Ovary (tissue), 3 donors: ENCODE data around the gene LCN6.

Experiments
- EP300 ChIP-seq: sonication (generic); formaldehyde crosslinking; IDR thresholded peaks from one replicate; pipeline ENCODE4 v1.6.1; 2017; ENCODE audit warnings: antibody characterized with exemption
- TF ChIP-seq, protein P1 (sequence below), 3 donors: fragments of 450-650 bp in 2 of 3; fragments of 200-600 bp in 1 of 3; IDR thresholded peaks; one replicate each; pipeline versions ENCODE4 v1.5.1 to v1.8.0; 2016 to 2022; ENCODE audit warnings: antibody characterized with exemption in 3 of 3, mild to moderate bottlenecking in 1 of 3
- donor health status: DM: no; HTN: no; CAD: no.

DNA sequence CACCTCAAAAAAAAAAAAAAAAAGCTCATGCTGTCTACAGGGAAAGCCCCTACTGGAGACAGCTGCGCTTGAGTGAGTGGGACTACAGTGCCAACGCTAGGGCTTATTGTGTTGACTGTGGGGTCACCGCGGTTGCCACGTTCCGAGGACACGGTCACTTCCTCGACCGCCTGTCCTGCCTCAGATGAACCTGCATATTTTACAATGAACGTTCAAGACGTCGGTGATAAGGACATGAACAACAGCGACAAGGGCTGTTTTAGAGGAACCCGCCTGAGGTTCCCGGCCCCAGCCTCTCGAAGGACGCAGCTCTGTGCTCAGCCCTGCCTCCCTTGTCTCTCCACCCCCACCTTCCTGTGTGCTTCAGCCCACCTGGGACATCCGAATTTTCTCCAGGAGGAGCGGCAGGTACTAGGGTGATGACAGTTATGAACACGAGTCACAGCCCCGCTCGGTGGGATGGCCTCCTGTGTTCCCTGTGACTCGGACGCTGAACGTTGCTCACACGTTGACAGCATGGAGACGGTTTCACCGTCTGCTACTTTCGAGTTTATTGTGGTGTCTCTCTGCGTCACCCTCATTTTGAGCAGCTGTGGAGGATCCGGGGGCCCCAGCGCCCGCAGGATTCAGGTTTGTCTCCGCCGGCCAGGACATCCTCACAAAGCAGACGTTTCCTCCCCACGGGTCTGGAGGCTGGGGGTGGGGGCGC is 47.2 kb downstream of the LCN6 start:
- no peak for TF ChIP-seq EP300
- TF ChIP-seq, protein P1, sequence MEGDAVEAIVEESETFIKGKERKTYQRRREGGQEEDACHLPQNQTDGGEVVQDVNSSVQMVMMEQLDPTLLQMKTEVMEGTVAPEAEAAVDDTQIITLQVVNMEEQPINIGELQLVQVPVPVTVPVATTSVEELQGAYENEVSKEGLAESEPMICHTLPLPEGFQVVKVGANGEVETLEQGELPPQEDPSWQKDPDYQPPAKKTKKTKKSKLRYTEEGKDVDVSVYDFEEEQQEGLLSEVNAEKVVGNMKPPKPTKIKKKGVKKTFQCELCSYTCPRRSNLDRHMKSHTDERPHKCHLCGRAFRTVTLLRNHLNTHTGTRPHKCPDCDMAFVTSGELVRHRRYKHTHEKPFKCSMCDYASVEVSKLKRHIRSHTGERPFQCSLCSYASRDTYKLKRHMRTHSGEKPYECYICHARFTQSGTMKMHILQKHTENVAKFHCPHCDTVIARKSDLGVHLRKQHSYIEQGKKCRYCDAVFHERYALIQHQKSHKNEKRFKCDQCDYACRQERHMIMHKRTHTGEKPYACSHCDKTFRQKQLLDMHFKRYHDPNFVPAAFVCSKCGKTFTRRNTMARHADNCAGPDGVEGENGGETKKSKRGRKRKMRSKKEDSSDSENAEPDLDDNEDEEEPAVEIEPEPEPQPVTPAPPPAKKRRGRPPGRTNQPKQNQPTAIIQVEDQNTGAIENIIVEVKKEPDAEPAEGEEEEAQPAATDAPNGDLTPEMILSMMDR (IDR thresholded peaks at IDR 0.05) = no peak
